HG02852 (cell line): ENCODE results near the gene SASH1.
"Not testable (repeated sequence)": the region's sequence is repeated elsewhere in the genome, so short reads cannot be mapped to it uniquely, and the experiment has no call there.

ENCODE experiments used
- ATAC-seq: cut with Tn5 transposase; IDR thresholded peaks from one replicate; pipeline ENCODE4 v1.9.1; 2021; ENCODE audit warnings: mild to moderate bottlenecking, moderate library complexity; ENCODE audit not compliant: unreplicated experiment

SASH1 gene

DNA sequence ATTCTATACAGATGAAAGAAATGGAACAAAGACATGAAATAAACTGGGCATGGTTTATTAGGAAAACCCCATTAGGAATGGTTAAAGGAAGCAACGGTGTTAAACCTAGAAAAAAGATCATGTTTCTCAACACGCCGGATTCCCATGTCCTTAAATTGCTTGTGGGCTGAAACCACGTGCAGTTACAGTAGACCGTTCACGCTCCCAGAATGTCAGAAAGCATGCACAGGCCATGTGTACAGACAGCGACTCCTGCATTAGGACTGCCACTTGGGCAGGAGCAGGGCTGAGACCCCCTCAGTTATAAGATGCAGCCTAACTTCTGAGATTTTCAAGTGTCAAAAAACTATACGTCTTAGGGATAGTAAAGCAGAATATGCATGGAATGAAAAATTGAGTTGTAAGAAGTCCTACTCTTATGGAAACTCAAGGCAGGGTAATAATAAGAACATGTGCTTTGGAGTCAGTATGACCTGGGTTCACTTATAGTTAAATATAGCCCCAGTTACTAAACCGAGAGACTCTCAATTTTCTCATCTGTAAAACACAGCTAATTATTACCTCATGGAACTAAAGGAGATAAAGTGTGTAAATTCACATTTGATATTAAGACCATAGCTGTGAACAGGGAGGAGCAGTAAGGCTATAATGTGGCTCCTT, 230.2 kb downstream of the SASH1 start:
- ATAC-seq, result no peak

DNA sequence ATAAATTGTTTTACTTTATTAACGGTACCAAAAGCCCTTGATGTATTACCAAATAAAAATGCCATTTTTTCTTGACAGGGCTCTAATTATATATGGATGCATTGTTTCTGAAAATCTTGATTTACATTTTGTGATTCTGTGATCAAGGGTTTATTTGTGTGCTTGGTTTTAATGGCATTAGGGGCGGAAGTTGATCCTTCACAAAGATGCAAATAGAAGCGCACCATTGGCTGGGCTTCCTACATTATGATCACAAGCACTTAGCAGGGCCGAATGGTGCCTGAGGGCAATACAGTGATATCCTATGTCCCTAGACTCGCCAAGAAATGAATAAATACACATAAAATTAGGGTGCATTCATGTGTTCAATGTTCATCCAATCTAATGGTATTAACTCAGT, 231.3 kb downstream of the SASH1 start:
- ATAC-seq, result no peak

DNA sequence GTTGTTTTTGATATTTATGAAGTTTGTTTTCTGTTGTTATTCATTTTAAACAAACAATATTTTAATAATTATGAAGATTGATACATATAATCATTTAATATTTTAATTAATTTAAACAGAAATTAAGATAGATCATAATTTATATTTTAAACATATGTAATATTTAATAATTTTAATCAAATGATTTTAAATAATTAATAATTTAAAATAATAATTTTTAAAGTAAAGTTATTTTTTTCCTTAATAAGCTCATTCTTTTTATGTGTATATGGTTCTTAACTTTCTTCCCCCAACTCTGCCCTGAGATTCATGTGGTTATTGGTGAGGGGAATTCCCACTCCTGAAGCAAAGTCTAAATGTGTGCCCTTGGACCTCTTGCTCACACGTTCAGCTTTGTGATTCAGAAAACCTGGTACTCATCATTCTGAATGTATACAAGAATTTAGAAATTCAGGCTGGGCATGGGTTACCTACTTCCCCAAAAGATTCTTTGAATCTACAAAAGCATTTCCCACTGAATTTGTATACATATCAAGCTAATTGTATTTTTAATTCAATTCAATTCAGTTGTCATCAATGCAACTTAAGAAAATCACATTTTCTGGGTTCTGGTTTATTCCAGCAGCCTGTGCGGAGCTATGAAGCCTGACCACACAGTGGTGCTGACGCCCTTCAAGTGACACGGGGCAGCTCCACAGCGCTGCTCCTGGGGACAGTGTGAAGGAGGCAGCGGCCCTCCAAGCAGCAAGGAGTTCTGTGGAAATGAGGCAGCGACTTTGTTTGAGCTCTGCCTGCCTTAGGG, 235.2 kb downstream of the SASH1 start:
- ATAC-seq, result peak; percentile 98

DNA sequence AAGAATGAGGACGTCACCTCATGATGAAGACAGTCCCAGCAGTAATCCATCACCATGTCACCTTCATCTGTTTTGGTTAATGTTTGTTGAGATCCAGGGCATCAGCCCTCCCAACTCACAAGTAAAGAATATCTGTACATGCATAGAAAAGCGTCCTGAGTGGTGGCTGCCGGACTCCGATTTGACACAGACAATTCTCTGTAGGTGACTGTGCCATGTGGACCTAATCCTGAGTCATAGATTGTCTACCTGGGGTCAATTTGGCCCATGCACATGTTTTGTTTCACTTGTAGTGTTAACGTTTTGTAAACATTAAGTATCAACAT, 235.8 kb downstream of the SASH1 start:
- ATAC-seq, result peak; percentile 24

DNA sequence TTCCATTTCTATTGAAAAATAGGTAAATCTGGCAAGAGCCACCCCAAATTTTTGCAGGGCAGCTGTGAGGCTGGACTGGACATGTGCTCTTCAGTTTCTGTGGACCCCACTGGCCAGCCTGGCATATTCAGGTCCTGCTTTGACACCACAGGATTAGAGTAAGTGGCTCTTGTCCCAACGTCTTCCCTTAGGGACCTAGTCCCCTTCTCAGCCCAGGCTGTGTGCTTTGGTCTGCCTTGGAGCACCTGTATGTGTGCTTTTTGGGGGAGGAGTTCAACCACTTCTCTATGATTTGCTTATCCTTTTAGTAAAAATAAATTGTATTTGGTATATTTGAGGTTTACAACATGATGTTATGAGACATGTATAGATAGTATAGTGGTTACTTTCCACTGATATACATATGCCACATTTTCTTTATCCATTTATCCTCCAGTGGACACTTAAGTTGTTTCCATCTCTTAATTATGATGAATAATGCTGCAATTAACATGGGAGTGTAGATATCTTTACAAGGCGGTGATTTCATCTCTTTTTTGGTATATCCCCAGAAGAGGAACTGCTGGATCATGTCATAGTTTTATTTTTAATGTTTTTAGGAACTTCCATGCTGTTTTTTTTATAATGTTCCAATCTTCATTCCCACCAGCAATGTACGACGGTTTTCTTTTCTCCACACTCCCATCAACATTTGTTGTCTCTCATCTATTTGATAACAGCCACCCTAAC, 236.4 kb downstream of the SASH1 start:
- ATAC-seq, result no peak

DNA sequence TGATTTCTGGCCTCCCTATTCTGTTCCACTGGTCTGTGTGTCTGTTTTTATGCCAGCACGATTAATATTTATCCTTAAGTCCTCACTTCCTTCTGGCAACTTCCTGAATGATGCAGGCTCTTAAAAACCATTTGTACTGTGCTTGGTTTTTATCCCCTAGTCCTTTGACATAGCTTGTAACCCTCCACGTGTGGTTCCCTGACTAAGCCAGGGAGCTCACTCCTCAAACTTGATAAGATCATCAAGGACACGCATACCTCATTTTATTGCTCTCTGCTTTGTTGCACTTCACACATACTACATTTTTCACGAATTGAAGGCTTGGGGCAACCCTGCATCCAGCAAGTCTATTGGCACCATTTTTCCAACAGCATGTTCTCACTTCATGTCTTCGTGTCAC, 237.8 kb downstream of the SASH1 start:
- ATAC-seq, result no peak

DNA sequence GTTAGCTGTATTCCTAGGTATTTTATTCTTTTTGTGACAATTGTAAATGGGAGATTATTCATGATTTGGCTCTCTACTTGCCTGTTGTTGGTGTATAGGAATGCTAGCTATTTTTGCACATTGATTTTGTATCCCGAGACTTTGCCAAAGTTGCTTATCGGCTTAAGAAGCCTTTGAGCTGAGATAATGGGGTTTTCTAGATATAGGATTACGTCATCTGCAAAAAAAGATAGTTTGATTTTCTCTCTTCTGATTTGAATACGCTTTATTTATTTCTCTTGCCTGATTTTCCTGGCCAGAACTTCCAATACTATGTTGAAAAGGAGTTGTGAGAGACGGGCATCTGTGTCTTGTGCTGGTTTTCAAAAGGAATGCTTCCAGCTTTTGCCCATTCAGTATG, 241.0 kb downstream of the SASH1 start:
- ATAC-seq, result no peak

DNA sequence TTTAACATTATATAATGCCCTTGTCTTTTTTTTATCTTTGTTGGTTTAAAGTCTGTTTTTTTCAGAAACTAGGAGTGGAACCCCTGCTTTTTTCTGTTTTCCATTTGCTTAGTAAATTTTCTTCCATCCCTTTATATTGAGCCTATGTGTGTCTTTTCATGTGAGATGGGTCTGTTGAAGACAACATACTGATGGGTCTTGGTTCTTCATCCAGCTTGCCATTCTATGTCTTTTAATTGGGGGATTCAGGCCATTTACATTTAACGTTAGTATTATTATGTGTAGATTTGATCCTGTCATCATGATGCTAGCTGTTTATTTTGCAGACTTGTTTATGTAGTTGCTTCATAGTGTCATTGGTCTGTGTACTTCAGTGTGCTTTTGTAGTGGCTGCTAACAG, 243.0 kb downstream of the SASH1 start:
- not testable (repeated sequence) for ATAC-seq

DNA sequence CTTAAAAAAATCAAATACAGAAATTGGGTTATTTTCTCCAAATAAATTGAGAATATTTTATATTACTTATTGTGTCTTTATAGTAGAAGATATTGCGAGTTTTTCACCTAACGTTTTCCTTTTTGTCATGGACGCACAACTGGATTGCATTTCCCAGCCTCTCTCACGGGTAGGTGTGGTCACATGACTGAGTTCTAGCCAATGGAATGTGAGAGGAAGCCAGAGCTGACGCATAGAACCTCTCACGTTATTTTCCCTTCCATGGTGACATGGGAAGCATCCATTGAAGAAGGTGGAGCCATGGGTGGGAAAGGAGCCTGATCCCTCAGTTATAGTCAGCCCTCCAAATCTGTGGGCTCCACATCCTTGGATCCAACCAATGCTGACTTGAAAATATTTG, 248.2 kb downstream of the SASH1 start:
- ATAC-seq, result no peak

DNA sequence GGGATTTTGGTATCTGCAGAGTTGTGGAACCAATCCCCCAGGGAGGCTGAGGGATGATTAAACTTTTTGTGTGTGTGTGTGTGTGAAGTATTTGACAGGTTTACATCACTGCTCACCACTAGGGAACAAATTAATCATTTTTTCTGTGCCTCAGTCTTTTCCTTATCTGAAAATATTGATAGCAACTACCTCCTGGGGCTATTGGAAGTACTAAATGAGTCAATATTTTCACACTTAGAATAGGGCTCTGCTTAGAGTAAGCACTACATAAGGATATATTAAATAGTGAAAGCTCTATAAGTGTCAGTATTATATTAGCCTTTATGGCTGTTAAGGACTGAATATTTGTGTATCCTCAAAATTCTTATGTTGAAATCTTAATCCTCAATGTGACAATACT, 249.0 kb downstream of the SASH1 start:
- ATAC-seq, result no peak

DNA sequence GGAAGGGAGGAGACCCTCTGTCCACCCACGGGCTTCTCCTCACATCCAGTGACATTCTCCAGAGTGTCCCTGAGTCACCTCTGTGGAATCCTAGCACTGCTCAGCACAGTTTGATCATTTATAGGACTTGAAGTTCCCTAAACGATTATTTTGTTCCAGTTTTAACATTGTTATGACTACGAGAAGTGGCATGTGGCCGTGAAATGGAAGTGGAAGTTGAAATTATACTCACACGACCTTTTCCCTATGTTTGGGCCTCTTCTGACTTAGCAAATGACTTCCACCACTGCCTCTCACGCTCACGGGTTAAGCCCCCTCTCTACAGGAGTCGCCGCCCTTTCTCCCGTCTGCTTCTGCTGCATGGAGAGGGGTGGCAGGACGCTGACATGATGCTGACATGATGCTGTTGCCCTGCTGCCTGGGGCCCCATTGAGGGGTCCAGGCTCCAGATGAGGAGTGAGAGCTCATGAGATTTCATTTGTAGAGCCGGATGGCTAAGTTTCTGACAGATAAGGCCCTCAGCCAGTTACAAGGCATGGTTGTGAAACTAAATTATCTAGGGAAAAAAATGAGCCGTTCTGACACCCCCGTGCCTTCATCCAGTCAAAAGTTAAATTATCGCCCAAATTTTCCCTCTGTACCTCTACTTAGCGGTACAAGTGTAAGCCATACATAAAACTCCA, 250.6 kb downstream of the SASH1 start:
- ATAC-seq, result no peak

DNA sequence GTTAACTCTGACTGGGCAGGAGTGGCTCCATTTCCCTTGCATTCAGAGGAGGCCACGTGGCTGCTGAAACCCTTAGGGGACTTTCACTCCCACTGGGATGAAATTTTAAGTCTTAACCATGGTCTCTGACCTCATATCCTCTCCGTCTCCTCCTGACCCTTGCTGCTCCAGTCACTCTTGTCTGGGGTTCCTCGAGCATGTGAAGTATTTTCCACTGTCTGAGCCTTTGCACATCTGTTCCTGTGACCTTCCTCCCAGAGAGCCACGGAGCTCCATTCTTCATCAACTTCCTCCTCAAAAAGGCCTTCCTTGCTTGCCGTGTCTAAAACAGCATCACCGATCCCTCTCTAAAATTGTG, 251.2 kb downstream of the SASH1 start:
- no peak for ATAC-seq

DNA sequence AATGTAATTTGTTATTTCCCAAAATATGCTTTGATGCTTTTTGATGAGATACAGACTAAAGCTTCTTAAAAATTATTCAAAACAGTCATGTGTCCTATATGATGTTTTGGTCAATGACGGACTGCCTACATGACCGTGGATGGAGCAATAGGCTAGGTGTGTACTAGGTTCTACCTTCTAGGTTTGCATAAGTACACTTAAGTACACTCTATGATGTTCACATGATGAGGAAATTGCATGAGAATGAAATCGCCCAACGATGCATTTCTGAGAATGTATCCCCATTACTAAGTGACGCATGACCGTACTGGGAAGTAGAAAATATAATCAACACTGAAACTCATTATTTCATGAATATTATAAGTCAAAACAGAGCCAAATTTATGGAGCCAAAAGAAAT, 252.9 kb downstream of the SASH1 start:
- no peak for ATAC-seq

DNA sequence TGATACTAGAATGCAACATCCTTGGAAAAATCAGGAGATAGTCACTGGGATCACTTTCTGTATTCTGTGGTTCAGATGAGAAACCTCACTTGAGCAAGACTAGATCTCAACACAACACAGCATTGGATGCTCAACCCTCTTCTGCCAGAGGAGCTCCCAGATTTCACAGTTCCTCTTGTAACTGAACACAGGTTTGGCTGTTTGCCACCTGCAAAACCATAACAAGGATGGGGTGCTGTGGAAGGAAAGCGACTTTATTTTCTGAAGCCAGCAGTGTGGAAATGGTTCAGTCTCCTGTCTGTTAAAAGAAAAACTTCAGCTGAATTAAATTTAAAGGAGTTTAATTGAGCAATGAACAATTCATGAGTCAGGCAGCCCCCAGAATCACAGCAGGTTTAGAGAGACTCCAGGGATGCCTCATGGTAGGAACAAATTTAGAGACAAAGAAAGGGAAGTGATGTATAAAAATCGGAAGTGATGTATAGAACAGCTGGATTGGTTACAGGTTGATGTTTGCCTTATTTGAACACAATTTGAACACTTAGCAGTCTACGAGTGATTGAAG, 254.3 kb downstream of the SASH1 start:
- no peak for ATAC-seq

DNA sequence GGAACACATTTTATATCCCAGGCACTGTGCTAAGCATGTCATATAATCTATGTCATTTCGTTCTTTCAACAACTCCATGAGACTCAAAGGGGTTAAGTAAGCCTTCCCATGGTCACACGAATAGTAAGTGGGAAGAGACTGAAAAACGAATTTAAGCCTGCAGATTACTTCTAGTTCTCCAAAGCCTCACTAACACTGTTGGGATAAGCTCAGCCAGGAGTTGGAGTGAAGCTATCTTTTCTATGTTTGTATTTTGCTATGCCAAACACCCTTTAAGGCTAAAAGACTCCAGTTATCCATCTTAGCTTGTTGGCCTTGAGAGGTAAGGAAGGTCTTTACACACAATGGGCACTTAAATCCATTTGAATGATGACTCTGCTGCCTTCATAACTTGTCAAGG, 256.1 kb downstream of the SASH1 start:
- ATAC-seq, result no peak

DNA sequence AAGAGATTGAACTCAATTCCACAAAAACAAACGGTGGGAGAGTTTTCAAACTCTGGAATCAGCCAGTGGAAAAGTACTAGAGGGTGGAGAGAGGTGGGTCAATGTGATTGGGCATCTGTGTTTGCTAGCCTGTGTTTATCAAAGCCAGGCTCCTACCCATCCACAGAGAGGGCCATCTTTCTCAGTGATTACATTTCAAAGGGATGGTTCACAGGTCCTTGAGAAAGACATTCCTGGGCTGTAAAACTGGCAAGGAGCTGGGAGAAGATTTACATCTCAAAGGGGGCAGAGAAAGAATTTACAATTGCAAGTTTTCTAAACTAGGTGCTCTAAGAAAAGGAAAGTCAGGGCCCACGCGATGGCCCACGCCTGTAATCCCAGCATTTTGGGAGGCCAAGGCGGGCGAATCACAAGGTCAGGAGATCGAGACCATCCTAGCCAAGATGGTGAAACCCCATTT, 257.4 kb downstream of the SASH1 start:
- no peak for ATAC-seq
